ENCODE results near the gene ZNF597.
A peak's percentile ranks its signal among the peaks of the same experiment; 100 is the strongest.

Gene ZNF597

DNA sequence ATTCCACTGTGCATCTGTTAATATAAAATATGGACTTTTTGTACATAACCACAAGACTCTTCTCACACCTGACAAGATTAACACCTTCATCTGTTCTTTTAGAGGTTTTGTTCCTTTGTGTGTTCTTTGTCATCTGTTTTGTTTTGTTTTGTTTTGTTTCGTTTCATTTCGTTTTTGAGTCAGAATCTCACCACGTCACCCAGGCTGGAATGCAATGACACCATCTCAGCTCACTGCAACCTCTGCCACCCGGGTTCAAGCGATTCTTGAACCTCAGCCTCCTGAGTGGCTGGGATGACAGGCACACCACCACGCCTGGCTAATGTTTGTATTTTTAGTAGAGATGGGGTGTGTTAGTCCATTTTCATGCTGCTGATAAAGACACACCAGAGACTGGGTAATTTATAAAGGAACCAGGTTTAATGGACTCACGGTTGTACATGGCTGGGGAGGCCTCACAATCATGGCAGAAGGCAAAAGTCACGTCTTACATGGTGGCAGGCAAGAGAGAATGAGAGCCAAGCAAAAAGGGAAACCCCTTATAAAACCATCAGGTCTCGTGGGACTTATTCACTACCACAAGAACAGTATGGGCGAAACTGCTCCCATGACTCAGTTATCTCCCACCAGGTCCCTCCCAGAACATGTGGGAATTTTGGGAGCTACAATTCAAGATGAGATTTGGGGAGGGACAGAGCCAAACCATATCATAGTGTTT is 29.7 kb upstream of the ZNF597 start:
- H3K4me3 ChIP-seq (ENCODE audit: low read length), result no peak overlapping the region
- no peaks in the 10 kb centered on the region for H3K9me3 ChIP-seq (replicated peaks; ENCODE audit: low read length)
- no peaks in the 10 kb centered on the region for H3K27me3 ChIP-seq (ENCODE audit: control insufficient read depth, insufficient read depth, low read length)
- H3K36me3 ChIP-seq (ENCODE audit: insufficient read depth, low read length), result peaks cover 3% of the 10 kb centered on the region
- H3K4me2 ChIP-seq (ENCODE audit: low read length), result peak overlapping the region; percentile 40
- peak overlapping the region; percentile 21 for H3K9ac ChIP-seq (ENCODE audit: low read depth, low read length)
- H3K4me1 ChIP-seq (ENCODE audit: control insufficient read depth, insufficient read depth, low read length), result peaks cover 8% of the 10 kb centered on the region

DNA sequence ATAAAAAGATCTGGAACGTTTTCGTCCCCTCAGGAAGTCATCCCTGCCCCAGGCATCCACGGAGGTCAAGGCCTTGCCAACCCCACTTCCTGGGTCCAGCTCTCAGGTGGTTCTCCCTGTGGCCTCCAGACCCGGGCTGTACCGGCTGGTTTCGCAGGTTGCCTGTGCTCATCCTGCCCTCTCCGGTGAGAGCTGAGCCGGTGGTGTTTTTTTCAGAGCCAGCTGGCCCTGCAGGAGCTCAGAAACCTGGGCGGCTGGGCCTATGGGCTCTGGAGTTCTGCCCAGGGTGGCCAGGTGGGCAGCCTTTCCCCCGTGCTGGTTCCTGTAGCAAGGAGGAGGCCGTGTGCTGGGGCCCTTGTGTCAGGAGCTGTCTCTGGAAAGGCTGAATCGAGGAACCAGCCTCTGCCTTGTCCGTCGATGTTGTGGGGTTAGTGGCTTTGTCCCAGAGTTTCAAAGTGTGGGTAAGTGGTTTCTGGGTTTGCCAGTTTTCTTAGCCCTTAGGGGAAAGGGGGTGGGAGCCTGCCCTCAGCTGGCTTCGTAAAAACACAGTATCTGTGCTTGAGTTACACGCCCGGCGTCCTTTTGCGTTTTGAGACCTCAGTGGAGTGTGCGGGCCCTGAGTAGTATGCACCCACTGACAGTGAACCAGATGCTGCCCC is 28.3 kb upstream of the ZNF597 start:
- peaks cover 10% of the 10 kb centered on the region for H3K36me3 ChIP-seq (ENCODE audit: insufficient read depth, low read length)
- no peak overlapping the region for H3K9ac ChIP-seq (ENCODE audit: low read depth, low read length)

DNA sequence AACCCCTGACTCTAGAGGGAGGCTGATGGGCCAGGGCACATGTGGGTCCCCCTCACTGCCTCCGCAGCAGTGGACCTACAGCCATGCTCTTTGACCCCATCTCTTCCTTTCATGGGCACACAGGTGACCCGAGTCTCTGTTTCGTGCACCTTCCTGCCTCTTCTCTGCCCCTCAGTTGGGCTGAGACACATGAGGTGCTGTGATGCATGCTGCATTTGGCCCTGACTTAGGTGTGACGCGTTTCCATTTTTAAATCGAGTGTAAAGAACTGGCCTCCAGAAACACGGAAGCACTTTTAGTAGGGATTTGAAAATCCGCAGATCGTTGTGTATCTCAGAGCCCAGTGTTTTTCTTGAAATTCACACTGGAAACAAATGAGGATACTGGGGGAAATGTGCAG is 27.4 kb upstream of the ZNF597 start:
- no peaks in the 10 kb centered on the region for H3K9me3 ChIP-seq (replicated peaks; ENCODE audit: low read length)
- H3K4me2 ChIP-seq (ENCODE audit: low read length), result no peak overlapping the region
- peaks cover 8% of the 10 kb centered on the region for H3K4me1 ChIP-seq (ENCODE audit: control insufficient read depth, insufficient read depth, low read length)
- H3K4me3 ChIP-seq (ENCODE audit: low read length), result no peak overlapping the region
- no peak overlapping the region for H3K9ac ChIP-seq (ENCODE audit: low read depth, low read length)
- peaks cover 19% of the 10 kb centered on the region for H3K36me3 ChIP-seq (ENCODE audit: insufficient read depth, low read length)
- H3K27me3 ChIP-seq (ENCODE audit: control insufficient read depth, insufficient read depth, low read length), result no peaks in the 10 kb centered on the region

More for the DNA sequence above, 28.3 kb upstream of the ZNF597 start:
- no peak overlapping the region for H3K4me3 ChIP-seq (ENCODE audit: low read length)
- no peaks in the 10 kb centered on the region for H3K9me3 ChIP-seq (replicated peaks; ENCODE audit: low read length)
- no peaks in the 10 kb centered on the region for H3K27me3 ChIP-seq (ENCODE audit: control insufficient read depth, insufficient read depth, low read length)
- H3K4me2 ChIP-seq (ENCODE audit: low read length), result no peak overlapping the region
- H3K4me1 ChIP-seq (ENCODE audit: control insufficient read depth, insufficient read depth, low read length), result peaks cover 8% of the 10 kb centered on the region

DNA sequence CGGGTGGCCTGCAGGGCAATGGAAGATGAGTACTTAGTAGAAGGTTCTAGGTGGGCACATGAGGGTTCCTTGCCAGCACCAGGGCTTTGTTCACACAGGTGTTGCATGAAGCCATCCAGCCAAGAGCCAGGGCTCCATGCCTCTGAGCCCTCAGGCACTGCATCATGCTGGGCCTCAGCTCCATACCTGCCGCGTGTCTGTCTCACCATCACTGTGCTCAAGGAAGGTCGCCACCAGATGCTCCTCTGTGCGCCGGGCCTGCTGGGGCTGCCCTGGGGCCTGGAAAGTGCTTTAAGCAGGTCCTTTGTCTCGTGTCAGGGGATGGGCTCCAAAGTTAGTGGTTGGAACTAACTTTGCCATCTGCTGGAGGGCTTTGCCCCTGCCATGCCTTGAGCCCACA is 26.4 kb upstream of the ZNF597 start:
- Histone ChIP-seq H3K9me3 (replicated peaks; ENCODE audit: low read length) (no peaks in the 10 kb centered on the region), H3K4me3 (ENCODE audit: low read length) (no peak overlapping the region), H3K36me3 (ENCODE audit: insufficient read depth, low read length) (peaks cover 24% of the 10 kb centered on the region), H3K4me2 (ENCODE audit: low read length) (no peak overlapping the region), H3K9ac (ENCODE audit: low read depth, low read length) (no peak overlapping the region), H3K4me1 (ENCODE audit: control insufficient read depth, insufficient read depth, low read length) (peaks cover 8% of the 10 kb centered on the region), H3K27me3 (ENCODE audit: control insufficient read depth, insufficient read depth, low read length) (no peaks in the 10 kb centered on the region)

DNA sequence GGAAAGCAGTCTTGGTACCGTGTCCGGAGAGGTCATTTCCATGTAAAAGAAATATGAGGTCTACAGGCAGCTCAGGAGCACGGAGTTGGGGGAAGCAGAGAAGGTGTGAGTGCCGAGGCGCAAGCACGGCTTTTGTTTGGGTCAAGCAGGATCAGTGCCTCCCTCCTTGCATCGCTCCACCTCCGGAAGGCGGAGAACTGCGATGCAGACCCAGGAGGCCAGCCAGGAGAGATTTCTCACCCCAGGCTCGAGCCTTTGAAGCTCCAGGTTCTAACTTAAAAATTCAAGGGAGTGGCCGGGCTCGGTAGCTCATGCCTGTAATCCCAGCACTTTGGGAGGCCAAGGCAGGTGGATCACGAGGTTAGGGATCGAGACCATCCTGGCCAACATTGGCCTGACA is 25.2 kb upstream of the ZNF597 start:
- peaks cover 24% of the 10 kb centered on the region for H3K36me3 ChIP-seq (ENCODE audit: insufficient read depth, low read length)
- no peak overlapping the region for H3K9ac ChIP-seq (ENCODE audit: low read depth, low read length)
- H3K4me3 ChIP-seq (ENCODE audit: low read length), result no peak overlapping the region
- H3K4me2 ChIP-seq (ENCODE audit: low read length), result no peak overlapping the region
- H3K27me3 ChIP-seq (ENCODE audit: control insufficient read depth, insufficient read depth, low read length), result no peaks in the 10 kb centered on the region
- peaks cover 14% of the 10 kb centered on the region for H3K4me1 ChIP-seq (ENCODE audit: control insufficient read depth, insufficient read depth, low read length)
- H3K9me3 ChIP-seq (replicated peaks; ENCODE audit: low read length), result no peaks in the 10 kb centered on the region

DNA sequence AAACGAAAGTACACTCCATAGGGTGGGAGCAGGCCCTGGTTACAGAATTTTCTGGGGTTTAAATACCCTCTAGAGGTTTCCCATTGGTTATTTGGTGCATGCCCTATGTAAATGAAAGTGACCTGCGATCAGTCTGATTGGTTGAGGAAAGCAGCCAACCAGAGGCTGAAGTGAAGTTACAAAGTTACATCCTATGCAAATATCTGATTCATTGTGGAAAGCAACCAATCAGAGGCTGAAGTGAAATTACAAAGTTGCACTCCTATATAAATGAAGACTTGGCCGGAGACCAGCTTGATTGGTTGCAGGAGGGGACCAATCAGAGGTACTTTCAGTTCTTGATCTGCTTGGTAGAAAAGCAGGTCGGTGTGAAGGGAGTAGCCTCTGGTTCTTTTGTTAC is 24.6 kb upstream of the ZNF597 start:
- H3K9me3 ChIP-seq (replicated peaks; ENCODE audit: low read length), result no peaks in the 10 kb centered on the region
- H3K36me3 ChIP-seq (ENCODE audit: insufficient read depth, low read length), result peaks cover 21% of the 10 kb centered on the region
- H3K4me1 ChIP-seq (ENCODE audit: control insufficient read depth, insufficient read depth, low read length), result peaks cover 14% of the 10 kb centered on the region
- H3K4me2 ChIP-seq (ENCODE audit: low read length), result no peak overlapping the region
- H3K4me3 ChIP-seq (ENCODE audit: low read length), result no peak overlapping the region
- H3K27me3 ChIP-seq (ENCODE audit: control insufficient read depth, insufficient read depth, low read length), result no peaks in the 10 kb centered on the region
- H3K9ac ChIP-seq (ENCODE audit: low read depth, low read length), result no peak overlapping the region

DNA sequence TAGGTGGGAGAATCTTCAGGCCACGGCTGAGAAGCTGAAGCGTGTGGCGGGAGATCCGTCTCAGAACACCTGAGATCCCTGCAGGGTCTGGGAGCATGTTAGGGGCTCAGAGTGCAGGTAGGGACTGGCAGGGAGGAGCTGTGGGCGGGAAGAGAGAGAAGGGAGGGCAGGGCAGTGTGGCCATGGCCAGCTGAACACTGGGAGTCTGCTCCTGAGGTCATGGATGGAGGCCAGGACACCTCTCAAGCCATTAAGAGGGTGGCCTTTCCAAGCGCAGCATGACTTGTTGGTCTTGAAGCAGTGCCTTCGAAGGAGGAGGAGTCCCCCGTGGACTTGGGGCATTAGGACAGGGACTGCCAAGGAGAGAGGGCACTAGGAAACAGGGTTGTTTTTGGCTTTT is 23.9 kb upstream of the ZNF597 start:
- Histone ChIP-seq H3K4me2 (ENCODE audit: low read length) (no peak overlapping the region), H3K36me3 (ENCODE audit: insufficient read depth, low read length) (peaks cover 21% of the 10 kb centered on the region), H3K27me3 (ENCODE audit: control insufficient read depth, insufficient read depth, low read length) (no peaks in the 10 kb centered on the region), H3K9ac (ENCODE audit: low read depth, low read length) (no peak overlapping the region), H3K4me3 (ENCODE audit: low read length) (no peak overlapping the region), H3K9me3 (replicated peaks; ENCODE audit: low read length) (no peaks in the 10 kb centered on the region), H3K4me1 (ENCODE audit: control insufficient read depth, insufficient read depth, low read length) (peaks cover 6% of the 10 kb centered on the region)

DNA sequence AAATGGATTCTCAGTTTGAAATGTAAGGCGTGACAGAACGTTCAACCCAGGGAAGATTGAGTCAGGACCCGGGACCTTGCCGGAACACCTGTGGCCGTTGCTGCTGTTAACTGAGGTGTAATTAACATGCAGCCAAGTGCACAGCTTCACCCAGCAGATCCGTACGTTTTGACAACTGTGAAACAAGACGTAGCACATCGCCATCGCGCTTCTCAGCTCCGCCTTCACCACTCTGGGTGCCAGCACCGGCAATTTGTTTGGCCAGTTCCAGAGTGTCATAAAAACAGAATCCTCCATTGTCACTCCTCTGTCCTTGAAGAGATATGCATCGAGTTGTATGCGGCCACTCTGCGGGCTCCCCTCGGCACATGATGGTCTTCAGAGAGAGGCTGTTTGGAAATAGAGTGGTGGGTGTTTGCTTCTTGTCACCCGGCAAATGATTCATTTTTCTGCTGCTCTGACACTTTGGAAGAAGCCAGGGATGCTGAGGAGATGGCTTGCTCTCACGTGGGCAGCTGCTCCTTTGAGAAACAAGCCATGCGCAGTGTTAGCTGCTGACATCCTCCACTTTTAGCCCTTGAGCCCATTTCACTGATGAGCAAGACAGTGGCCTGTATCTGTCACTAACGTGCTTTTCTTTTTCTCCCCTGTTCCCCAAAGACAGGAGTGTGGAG is 22.7 kb upstream of the ZNF597 start:
- Histone ChIP-seq H3K4me3 (ENCODE audit: low read length) (no peak overlapping the region), H3K4me1 (ENCODE audit: control insufficient read depth, insufficient read depth, low read length) (peaks cover 6% of the 10 kb centered on the region), H3K4me2 (ENCODE audit: low read length) (no peak overlapping the region), H3K9me3 (replicated peaks; ENCODE audit: low read length) (no peaks in the 10 kb centered on the region), H3K9ac (ENCODE audit: low read depth, low read length) (no peak overlapping the region), H3K27me3 (ENCODE audit: control insufficient read depth, insufficient read depth, low read length) (no peaks in the 10 kb centered on the region), H3K36me3 (ENCODE audit: insufficient read depth, low read length) (peaks cover 21% of the 10 kb centered on the region)

DNA sequence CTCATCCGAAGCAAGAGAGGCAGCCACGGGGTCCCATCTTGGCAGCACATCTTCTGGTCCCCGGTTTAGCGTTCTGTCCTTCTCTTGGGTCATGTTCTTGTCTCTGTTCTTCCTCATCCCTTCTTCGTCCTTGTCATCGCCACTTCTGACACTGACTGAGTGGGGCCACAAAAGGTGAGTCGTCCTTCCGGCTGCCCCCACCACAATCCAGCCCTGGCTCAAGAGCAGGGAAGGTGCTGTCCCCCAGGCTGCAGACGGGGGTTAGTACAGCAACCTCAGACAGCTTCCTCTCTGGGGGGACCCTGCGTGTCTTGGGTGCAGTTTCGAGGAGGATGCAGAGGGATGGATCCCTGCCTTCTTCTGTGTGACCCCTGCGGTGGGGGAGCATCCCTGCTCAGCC is 22.0 kb upstream of the ZNF597 start:
- Histone ChIP-seq H3K36me3 (ENCODE audit: insufficient read depth, low read length) (peaks cover 21% of the 10 kb centered on the region), H3K9me3 (replicated peaks; ENCODE audit: low read length) (no peaks in the 10 kb centered on the region), H3K4me3 (ENCODE audit: low read length) (no peak overlapping the region), H3K27me3 (ENCODE audit: control insufficient read depth, insufficient read depth, low read length) (no peaks in the 10 kb centered on the region), H3K4me1 (ENCODE audit: control insufficient read depth, insufficient read depth, low read length) (peaks cover 6% of the 10 kb centered on the region), H3K4me2 (ENCODE audit: low read length) (no peak overlapping the region), H3K9ac (ENCODE audit: low read depth, low read length) (no peak overlapping the region)

DNA sequence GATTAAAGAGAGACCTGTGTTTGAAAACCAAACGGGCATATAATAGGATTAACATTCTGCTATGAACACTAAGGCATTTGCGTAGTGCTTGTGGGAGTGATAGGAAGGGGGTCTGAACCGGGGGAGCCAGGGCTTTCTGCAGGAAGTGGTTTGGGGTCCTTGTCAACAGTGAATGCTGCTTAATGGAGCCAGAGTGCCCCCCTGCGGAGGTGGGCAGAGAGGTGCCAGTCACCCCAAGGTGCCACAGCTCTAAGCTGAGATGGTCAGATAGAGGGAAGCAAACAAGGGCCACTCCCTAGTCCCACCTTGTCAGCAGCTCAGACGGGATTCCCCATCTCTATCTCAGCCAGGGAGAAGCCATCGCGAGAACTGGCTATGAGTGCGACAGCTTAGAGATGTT is 17.8 kb upstream of the ZNF597 start:
- Histone ChIP-seq H3K27me3 (ENCODE audit: control insufficient read depth, insufficient read depth, low read length) (no peaks in the 10 kb centered on the region), H3K9me3 (replicated peaks; ENCODE audit: low read length) (no peaks in the 10 kb centered on the region), H3K4me2 (ENCODE audit: low read length) (no peak overlapping the region), H3K36me3 (ENCODE audit: insufficient read depth, low read length) (peaks cover 9% of the 10 kb centered on the region), H3K4me3 (ENCODE audit: low read length) (no peak overlapping the region), H3K9ac (ENCODE audit: low read depth, low read length) (no peak overlapping the region), H3K4me1 (ENCODE audit: control insufficient read depth, insufficient read depth, low read length) (peaks cover 32% of the 10 kb centered on the region)

DNA sequence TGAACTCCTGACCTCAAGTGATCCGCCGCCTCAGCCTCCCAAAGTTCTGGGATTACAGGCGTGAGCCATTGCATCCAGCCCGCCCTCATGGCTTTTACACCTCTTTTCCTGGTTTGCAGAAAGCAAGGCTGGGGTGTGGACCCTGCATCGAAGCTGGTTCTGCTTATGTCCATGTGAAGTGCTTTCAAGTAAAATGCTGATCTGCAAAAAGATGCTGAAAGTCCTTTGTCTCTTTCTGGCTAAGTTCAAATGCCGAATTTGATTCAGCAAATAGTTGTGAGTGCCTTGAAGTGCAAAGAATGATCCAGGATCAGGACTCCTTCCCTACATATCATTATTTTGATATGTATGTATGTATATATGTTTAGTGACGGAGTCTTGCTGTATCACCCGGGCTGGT is 17.3 kb upstream of the ZNF597 start:
- Histone ChIP-seq H3K4me2 (ENCODE audit: low read length) (no peak overlapping the region), H3K9me3 (replicated peaks; ENCODE audit: low read length) (no peaks in the 10 kb centered on the region), H3K36me3 (ENCODE audit: insufficient read depth, low read length) (peaks cover 4% of the 10 kb centered on the region), H3K27me3 (ENCODE audit: control insufficient read depth, insufficient read depth, low read length) (no peaks in the 10 kb centered on the region), H3K4me3 (ENCODE audit: low read length) (no peak overlapping the region), H3K9ac (ENCODE audit: low read depth, low read length) (no peak overlapping the region), H3K4me1 (ENCODE audit: control insufficient read depth, insufficient read depth, low read length) (peaks cover 38% of the 10 kb centered on the region)
